ENCODE measurements around the gene PLAC9.

The PLAC9 gene

DNA sequence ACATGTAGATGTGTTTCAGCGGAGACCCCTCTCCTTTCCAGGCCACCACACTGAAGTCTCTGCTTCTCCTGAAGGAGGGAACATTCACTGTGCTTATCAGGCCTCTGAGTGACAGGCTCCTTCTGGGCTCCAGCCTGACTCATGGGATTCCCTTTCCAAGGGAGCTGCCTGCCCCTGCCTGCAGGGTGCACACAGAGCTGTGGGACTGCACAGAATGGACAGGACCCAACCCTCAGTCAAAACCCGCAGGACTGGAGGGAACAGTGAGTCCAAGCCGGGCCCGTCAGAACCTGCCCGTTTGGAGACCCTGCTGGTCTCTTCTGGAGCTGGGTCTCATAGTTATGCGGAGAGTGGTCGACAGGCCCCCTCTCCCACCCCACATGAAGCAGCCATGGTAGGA is 32.6 kb downstream of the PLAC9 start:
- H3K27me3 ChIP-seq (replicated peaks; ENCODE audit: insufficient read depth, low read length): no peaks in the 10 kb centered on the region
- peaks cover 13% of the 10 kb centered on the region; the same call in 1 of the 2 replicates for H3K36me3 ChIP-seq (replicated peaks; ENCODE audit: insufficient read depth, low read length)
- no peak overlapping the region for H2AFZ ChIP-seq (ENCODE audit: low read length)
- H3K9me3 ChIP-seq (replicated peaks; ENCODE audit: insufficient read depth, low read length): no peaks in the 10 kb centered on the region
- DNase-seq: no peak
- no peak overlapping the region for H3K27ac ChIP-seq (ENCODE audit: low read length)
- TF ChIP-seq, protein P1, sequence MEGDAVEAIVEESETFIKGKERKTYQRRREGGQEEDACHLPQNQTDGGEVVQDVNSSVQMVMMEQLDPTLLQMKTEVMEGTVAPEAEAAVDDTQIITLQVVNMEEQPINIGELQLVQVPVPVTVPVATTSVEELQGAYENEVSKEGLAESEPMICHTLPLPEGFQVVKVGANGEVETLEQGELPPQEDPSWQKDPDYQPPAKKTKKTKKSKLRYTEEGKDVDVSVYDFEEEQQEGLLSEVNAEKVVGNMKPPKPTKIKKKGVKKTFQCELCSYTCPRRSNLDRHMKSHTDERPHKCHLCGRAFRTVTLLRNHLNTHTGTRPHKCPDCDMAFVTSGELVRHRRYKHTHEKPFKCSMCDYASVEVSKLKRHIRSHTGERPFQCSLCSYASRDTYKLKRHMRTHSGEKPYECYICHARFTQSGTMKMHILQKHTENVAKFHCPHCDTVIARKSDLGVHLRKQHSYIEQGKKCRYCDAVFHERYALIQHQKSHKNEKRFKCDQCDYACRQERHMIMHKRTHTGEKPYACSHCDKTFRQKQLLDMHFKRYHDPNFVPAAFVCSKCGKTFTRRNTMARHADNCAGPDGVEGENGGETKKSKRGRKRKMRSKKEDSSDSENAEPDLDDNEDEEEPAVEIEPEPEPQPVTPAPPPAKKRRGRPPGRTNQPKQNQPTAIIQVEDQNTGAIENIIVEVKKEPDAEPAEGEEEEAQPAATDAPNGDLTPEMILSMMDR (IDR thresholded peaks at IDR 0.05; ENCODE audit: low read length): no peak
- TF ChIP-seq EZH2 (optimal IDR thresholded peaks at IDR 0.05; ENCODE audit: low read depth, low read length) (no peak), EZH2phosphoT487 (IDR thresholded peaks at IDR 0.05; ENCODE audit: low read length) (no peak)
- H3K9me2 ChIP-seq (replicated peaks; ENCODE audit: insufficient read depth, low read length): no peaks in the 10 kb centered on the region
- peaks cover 56% of the 10 kb centered on the region for H3K79me2 ChIP-seq (ENCODE audit: low read length)
- no peak overlapping the region for H3K4me2 ChIP-seq (ENCODE audit: low read depth, low read length)
- H3F3A ChIP-seq (ENCODE audit: insufficient read depth, low read length): no peaks in the 10 kb centered on the region
- H3K9ac ChIP-seq (ENCODE audit: low read length): no peak overlapping the region
- H3K4me3 ChIP-seq (ENCODE audit: low read length): no peak overlapping the region
- H3K4me1 ChIP-seq (ENCODE audit: low read length): no peaks in the 10 kb centered on the region
- peaks cover 13% of the 10 kb centered on the region; the same call in 1 of the 2 replicates for H4K20me1 ChIP-seq (ENCODE audit: insufficient read depth, low read length)

DNA sequence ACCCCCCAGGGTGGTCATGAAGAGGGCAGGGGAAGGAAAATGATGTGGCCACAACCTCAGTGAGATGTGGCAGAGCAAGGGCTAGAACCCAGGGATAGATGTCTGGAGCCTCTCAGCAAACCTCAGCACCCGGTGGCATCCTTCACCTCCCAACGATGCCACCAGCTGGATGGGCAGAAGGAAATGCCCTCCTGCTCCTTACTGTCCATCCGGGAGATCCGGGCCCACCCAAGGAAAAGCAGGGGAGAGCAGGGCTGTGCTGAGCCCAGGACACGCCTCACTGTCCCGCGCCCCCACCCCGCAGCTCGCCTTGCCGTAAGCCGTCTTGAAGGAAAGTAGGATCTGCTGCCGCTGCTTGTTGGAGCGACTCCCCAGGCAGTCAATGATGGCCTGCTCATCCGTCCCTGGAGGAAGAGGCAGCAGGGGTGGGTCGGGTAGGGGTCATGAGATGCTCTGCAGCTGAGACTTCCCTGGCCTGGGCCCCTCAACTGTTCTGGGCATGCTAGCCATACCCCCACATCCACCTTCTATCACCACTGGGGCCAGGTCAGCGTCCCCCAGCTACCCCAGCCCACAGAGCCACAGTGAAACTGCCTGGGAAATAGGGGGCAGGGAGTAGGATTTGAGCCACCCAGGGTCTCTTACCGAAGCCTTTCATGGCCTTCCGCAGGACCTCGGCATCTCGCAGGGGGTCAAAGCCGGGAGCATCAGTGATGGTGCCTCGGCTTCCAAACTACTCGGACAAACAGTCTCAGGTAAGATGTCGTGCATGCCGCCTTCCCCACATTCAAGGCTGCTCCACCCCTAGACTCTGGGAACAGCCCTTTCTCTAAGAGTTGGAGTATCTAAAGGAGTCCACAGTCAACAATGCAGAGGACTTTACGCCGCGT is 34.3 kb downstream of the PLAC9 start:
- no peak overlapping the region for H3K4me3 ChIP-seq (ENCODE audit: low read length)
- H4K20me1 ChIP-seq (ENCODE audit: insufficient read depth, low read length): peaks cover 13% of the 10 kb centered on the region; the same call in 1 of the 2 replicates
- H3K9me3 ChIP-seq (replicated peaks; ENCODE audit: insufficient read depth, low read length): no peaks in the 10 kb centered on the region
- H3K27me3 ChIP-seq (replicated peaks; ENCODE audit: insufficient read depth, low read length): no peaks in the 10 kb centered on the region
- H3K36me3 ChIP-seq (replicated peaks; ENCODE audit: insufficient read depth, low read length): peaks cover 13% of the 10 kb centered on the region; the same call in 1 of the 2 replicates
- peaks cover 68% of the 10 kb centered on the region for H3K79me2 ChIP-seq (ENCODE audit: low read length)
- no peak overlapping the region for H3K9ac ChIP-seq (ENCODE audit: low read length)
- no peak overlapping the region for H3K4me2 ChIP-seq (ENCODE audit: low read depth, low read length)
- H3K9me2 ChIP-seq (replicated peaks; ENCODE audit: insufficient read depth, low read length): no peaks in the 10 kb centered on the region
- TF ChIP-seq, protein P1 (IDR thresholded peaks at IDR 0.05; ENCODE audit: low read length): no peak
- no peak for TF ChIP-seq EZH2phosphoT487 (IDR thresholded peaks at IDR 0.05; ENCODE audit: low read length)
- TF ChIP-seq EZH2 (optimal IDR thresholded peaks at IDR 0.05; ENCODE audit: low read depth, low read length): no peak
- no peaks in the 10 kb centered on the region for H3F3A ChIP-seq (ENCODE audit: insufficient read depth, low read length)
- H3K27ac ChIP-seq (ENCODE audit: low read length): no peak overlapping the region
- DNase-seq: no peak
- no peak overlapping the region for H2AFZ ChIP-seq (ENCODE audit: low read length)
- H3K4me1 ChIP-seq (ENCODE audit: low read length): no peaks in the 10 kb centered on the region

DNA sequence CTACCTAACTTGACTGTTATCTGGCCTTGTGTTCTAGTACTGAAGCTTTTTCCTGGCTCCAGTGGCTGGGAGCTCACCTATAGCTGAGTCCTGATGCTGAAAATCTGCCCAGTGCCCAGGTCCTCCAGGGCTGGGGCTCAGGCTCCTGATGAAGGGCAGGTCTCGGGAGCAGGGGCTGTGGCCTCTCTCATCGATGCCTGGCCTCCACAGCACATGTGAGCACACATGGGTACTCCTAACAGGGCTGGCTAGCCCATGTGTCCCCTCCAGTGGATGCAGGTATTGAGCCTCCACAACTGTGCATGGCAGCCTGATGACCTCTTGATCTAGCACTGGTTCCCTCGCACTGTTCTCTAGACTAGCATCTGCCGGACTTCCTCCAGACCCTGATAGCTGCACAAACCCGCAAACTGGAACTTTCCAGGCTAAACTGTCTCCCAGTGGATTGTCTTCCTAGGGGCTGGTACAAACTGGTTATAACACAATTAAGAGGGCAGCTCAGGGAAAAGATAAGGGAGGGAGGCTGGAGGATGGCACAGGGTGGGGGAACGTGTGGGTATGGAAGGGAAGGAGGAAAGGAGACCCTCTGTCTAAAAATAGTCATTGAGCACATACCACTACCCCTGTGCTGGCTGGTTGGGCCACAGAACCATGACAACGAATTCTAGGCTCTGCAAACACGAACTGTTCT is 35.1 kb downstream of the PLAC9 start:
- H2AFZ ChIP-seq (ENCODE audit: low read length): no peak overlapping the region
- H3K9ac ChIP-seq (ENCODE audit: low read length): no peak overlapping the region
- DNase-seq: no peak
- no peak overlapping the region for H3K4me3 ChIP-seq (ENCODE audit: low read length)
- TF ChIP-seq EZH2 (optimal IDR thresholded peaks at IDR 0.05; ENCODE audit: low read depth, low read length) (no peak), EZH2phosphoT487 (IDR thresholded peaks at IDR 0.05; ENCODE audit: low read length) (no peak)
- TF ChIP-seq, protein P1 (IDR thresholded peaks at IDR 0.05; ENCODE audit: low read length): no peak
- no peaks in the 10 kb centered on the region for H3K9me2 ChIP-seq (replicated peaks; ENCODE audit: insufficient read depth, low read length)
- no peaks in the 10 kb centered on the region for H3K9me3 ChIP-seq (replicated peaks; ENCODE audit: insufficient read depth, low read length)
- H4K20me1 ChIP-seq (ENCODE audit: insufficient read depth, low read length): peaks cover 13% of the 10 kb centered on the region; the same call in 1 of the 2 replicates
- no peak overlapping the region for H3K27ac ChIP-seq (ENCODE audit: low read length)
- no peaks in the 10 kb centered on the region for H3K27me3 ChIP-seq (replicated peaks; ENCODE audit: insufficient read depth, low read length)
- H3K4me1 ChIP-seq (ENCODE audit: low read length): no peaks in the 10 kb centered on the region
- no peaks in the 10 kb centered on the region for H3F3A ChIP-seq (ENCODE audit: insufficient read depth, low read length)
- H3K36me3 ChIP-seq (replicated peaks; ENCODE audit: insufficient read depth, low read length): peaks cover 13% of the 10 kb centered on the region; the same call in 1 of the 2 replicates
- no peak overlapping the region for H3K4me2 ChIP-seq (ENCODE audit: low read depth, low read length)
- peaks cover 76% of the 10 kb centered on the region for H3K79me2 ChIP-seq (ENCODE audit: low read length)

Data from MM.1S (cell line).